NCI-H187 (cell line): ENCODE results near the gene WDFY4.

Source experiments
- DNase-seq, 2 experiments: peaks; one replicate each; lab custom pipeline; 2025; lab: John Stamatoyannopoulos, UW

WDFY4 gene

DNA sequence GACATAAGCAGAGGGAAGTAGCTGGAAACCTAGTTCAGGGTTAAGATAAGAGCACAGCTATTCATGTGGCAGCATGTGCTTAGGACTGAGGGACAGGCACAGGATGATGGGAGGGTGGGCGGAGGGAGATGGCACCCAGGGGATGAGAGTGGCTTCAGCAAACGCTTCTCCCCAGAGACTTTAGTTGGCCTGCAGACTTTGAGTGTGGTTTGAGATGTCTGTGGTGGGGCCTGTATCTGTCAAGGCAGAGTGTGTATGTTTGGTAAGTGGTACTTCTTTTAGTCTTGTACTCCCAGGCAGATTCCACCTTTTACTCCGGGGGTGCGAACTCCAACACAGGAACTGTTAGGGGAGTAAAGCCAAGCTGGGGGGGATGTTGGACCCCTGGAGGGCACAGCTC, 88.9 kb downstream of the WDFY4 start:
- DNase-seq = no peak

DNA sequence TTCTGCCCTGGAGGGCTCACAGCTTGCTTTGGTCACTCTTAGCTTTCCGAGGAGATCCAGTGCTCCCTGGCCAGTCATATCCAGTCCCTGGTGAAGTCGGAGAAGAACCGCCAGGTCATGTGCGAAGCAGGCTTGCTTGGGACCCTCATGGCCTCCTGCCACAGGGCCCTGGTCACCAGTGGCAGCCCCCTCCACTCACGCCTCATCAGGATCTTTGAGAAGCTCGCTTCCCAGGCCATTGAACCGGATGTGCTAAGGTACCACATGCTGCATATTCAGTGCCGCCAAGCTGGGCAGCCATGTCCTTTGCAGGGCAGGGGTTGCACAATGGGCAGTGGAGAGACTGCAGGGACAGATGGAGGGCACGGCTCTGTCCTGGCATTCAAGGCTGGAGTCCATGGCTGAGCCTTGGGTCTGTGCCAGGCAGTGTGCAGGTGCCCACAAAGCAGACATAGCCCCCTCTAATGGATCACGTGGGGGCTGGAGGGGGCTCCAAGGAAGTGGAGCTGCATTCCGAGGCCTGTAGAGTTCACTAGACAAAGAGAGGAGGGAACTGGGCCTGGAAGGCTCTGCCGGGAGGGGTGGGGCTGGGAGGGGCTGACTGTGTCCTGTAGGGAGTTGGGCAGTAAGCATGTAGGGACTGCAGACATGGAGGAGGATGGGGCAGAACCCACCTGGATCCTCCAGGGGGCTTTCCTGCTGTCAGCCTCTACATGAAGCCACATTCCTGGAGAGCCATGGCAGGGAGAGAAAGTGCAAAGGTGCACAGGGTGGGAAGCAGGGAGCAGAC, 89.9 kb downstream of the WDFY4 start:
- no peak for DNase-seq

GRCh38 chr10:48775206-48775517, 90.5 kb downstream of the WDFY4 start:
- DNase-seq = no peak

DNA sequence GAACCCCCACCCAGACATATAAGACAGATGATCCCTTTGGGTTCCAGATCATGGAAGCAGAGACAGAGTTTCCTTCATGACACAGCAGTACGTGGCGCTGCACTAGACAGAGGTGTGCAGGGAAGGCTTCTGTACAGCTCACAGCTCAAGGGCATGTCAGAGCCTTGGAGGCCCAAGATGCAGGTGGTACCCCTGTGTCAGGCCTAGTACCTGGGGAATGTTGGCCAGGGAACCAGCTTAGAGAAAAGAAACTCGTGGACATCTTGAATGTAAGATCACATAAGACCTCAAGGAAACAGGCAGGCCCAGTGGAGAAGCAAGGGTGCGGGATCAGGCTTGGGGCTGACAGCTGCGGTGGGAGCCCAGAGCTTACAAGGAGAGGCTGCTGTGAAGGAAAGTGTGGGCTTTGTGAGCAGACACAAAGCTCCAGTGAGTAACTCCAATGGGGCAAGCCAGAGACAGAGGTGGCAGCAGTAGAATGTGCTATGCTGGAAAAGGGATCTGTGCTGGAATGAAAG, 91.4 kb downstream of the WDFY4 start:
- DNase-seq = no peak

- no peak for DNase-seq
Observed at GRCh38 chr10:48776528-48776927, 91.9 kb downstream of the WDFY4 start.

DNA sequence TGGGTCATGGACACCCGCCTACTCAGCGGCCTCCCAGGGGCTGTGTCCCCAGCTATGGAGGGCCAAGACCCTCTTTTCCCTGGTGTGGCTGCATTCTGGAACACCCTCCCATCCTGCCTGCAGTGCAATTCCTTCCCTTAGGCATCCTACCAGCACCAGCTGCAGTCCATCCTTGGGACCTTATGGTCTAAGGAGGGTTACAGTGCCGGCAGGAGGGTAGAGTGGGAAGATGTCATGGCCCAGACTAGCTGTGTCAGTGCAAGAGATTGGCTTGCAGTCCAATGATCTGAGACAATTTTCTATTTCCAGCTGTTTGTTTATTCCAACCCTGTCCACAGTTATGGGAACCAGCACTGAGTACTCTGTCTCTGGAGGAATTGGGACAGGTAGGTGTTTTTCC, 92.4 kb downstream of the WDFY4 start:
- no peak for DNase-seq

DNA sequence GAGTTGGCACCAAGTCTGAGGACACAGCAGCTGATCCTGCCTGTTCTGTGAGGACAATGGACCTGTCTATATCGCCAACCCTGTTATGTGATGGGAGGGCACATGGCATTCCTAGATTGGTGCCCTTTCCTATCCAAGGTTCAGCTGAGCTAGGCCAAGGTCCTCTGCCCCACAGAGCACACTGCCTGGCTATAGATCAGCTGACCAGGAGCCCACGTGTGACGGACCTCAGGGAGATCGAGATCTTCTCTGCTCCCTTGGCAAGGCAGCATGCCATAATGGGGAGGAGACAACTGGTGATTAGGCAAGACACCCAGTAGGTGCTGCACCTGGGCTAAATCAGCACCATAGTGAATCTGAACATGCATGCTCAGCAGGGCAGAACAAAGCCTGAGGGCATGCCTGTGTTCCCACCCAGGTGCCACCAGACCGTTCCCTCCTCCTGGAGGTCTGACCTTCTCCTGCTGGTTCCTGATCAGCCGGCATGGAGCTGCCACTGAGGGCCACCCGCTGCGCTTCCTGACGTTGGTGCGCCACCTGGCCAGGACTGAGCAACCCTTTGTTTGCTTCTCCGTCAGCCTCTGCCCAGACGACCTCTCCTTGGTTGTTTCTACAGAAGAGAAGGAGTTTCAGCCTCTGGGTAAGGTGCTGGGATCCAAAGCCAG, 93.7 kb downstream of the WDFY4 start:
- DNase-seq = no peak

DNA sequence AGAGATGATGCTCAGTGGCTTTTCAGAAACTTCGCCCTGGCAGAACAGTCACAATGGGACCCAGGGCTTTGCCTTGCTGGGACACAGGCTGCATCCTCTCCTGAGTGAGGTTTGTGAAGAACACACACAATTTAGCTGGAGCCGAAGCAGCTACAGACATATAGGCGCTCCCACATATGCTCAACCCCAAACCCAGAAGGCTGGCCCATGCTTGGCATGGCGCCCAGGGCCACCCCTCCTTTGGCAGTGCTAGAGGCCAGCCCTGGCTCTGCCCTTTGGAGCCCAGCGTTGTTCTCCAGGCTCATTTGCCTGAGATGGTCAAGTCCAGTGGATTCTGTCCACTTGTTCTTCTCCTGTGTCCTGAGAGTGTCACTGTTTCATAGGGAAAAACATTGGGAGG, 94.4 kb downstream of the WDFY4 start:
- DNase-seq = no peak

DNA sequence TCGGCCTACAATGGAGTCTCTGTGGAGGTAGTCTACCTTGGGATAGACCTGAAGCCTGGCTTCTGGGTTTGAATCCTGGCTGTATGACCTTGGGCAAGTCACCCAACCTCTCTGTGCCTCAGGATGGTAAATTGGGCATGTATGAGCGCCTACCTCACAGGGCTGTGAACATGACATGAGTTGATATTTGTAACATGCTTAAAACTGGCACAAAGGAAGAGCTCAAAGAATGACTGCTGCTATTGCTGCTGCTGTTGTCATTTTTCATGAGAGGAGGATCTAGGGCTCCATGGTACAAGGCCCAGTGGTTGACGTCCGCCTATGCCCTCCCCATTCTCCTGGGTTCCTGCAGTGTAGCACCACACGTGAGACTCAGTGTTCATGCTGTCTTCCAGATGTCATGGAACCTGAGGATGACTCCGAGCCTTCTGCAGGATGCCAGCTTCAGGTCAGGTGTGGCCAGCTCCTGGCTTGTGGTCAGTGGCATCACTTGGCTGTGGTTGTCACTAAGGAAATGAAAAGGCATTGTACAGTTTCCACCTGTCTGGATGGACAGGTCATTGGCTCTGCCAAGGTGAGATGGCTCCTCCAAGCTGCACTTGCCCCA, 95.0 kb downstream of the WDFY4 start:
- no peak for DNase-seq

DNA sequence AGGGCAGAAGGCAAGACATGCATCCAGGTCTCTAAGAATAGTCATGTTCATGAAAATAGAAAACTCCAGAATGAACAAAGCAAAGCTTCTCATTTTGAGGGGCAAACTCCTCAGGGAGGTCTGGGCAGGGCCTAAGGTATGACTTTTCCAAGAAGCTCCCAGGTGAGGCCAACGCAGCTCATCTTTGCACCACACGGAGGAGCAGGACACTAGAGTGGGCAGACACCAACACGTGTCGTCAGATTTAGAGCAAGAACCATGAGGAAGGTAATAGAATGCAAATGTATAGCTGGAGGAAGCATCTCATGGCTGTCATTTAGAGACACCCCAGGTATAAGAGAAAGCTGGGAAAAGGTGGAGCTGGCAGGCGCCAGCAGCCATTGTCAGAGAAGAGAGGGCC, 95.7 kb downstream of the WDFY4 start:
- DNase-seq = no peak

DNA sequence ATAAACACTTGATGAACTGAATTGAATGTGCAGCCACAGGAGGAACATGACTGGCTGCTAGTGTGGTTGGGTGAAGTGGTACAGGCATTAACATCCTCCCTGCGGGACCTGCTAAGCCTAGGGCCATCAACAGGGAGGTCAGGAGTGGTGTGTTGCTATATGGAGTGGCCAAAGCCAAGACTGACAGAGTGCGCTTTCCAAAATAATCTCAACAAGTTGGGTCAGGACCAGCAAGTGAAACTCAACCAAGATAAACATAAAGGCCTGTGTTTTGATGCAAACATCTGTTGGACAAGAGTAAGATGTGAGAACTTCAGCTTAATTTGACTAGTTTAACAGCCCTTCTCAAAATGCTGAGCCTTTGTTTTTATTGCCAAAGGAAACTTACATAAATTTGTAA, 97.7 kb downstream of the WDFY4 start:
- no peak for DNase-seq

DNA sequence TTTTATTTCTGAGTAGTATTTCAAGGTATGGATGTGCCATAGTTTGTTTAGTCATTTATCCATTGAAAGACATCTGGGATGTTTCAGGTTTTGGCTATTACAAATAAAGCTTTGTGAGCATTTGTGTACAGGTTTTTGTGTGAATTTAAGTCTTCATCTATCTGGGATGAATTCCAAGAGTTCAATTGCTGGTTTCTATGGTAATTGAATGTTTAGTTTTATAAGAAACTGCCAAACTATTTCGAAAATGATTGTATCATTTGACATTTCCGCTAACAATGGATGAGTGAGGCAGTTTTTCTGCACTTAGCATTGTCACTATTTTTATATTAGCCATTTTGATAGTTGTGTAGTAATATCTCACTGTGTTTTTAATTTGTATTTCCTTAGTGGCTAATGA, 99.4 kb downstream of the WDFY4 start:
- no peak for DNase-seq

DNA sequence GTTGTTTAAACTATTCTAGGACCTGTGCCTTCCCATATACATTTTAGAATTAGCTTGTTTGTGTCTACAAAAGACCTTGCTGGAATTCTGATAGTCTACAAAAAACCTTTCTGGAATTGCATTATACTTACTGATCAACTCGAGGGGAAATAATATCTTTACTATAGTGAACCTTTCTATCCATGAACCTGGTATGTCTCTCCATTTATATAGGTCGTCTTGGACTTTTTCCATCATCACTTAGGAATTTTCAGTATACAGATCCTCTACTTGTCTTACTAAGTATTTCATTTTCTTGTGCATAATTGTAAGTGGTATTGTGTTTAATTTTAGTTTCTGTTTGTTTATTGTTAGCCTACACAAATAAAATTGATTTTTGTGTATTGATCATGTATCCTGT, 101.1 kb downstream of the WDFY4 start:
- no peak for DNase-seq

DNA sequence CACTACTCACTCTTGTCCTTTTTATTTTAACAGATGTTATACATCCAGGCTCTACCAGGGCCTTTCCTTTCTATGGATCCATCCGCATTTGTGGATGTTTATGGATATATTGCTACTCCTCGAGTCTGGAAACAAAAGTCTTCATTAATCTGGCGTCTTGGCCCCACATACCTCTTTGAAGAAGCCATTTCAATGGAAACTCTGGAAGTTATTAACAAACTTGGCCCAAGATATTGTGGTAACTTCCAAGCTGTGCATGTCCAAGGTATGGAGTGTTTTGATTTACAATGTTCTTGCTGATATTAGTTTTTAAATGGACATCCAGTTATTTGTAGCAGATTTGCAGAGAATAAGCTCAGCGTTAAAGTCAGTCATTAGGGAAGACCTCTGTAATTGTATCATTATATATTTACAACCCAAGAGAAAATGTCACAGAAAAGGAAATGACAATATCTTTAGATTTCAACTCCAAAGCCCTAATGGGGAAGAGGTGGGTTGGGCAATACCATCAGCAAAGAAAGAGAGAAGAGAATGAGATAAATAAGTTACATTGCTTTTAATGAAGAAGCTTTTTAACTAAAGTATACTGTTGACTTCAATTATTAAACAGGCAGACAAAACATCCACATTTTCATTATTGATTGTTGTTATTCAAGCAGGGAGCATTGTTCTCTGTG, 102.1 kb downstream of the WDFY4 start:
- DNase-seq = no peak

GRCh38 chr10:48788554-48788953, 103.9 kb downstream of the WDFY4 start:
- no peak for DNase-seq

DNA sequence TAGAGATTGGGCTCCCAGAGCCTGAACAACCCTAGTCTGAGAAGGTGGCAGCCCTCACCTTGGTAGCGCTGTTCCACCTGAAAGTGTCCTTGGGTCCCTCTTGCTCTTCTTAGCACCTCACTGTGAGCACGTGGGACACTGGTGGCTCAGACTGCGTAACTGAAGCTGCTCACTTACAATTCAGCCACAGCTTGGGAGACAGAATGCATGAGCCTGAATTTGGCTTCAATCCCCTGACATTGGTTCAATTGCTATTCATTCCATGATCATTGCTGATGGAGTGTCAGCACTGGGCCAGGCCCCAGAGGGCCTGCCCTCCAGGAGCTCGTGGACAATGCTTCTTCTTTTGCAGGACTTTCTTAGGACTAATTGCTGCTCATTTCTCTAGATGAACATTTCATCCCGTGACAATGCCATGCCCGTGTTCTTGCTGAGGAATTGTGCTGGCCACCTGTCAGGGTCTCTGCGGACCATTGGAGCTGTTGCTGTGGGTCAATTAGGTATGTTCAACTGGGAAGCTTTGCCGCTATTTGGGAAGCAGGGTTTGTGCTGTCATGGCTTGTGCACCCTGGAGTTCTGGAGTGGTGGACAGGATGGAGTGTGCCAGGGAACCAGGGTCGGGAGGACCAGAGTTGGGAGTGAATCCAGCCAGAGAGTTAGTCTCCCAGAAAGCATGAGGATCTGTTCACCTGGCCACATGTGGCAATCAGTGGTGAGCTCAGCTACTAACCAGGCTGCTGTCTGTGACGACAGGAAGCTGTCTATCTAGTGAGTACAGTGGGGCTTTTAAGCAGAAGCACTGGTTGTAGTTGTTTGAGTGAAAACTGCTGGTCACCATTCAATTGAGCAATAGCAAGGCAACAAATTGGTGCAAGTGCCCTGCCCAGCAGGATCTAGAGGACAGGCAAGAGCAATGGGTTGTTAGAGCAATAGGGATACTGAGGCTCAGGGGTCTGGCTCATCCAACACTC, 105.1 kb downstream of the WDFY4 start:
- DNase-seq = no peak

DNA sequence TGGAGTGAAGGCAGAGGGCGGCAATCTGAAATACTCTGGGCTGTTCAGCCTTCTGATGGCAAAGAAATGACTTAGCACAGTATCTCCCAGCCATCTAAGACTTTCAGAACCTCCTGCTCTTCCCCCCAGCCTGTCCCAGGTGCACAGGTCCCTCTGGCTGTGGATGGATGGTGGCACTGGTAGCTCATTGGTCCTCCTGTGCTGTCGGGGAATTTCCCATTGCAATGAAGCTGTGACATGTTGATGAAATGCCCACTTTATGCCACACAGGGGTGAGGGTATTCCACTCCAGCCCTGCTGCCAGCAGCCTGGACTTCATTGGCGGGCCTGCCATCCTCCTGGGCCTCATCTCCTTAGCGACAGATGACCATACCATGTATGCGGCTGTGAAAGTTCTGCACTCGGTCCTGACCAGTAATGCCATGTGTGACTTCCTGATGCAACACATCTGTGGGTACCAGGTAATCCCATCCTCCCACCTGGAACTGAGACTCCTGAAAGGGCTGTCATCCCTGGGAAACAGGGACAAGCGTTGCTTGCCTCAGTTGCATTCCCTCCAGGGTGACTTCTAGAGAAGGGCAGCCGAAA, 105.9 kb downstream of the WDFY4 start:
- no peak for DNase-seq

DNA sequence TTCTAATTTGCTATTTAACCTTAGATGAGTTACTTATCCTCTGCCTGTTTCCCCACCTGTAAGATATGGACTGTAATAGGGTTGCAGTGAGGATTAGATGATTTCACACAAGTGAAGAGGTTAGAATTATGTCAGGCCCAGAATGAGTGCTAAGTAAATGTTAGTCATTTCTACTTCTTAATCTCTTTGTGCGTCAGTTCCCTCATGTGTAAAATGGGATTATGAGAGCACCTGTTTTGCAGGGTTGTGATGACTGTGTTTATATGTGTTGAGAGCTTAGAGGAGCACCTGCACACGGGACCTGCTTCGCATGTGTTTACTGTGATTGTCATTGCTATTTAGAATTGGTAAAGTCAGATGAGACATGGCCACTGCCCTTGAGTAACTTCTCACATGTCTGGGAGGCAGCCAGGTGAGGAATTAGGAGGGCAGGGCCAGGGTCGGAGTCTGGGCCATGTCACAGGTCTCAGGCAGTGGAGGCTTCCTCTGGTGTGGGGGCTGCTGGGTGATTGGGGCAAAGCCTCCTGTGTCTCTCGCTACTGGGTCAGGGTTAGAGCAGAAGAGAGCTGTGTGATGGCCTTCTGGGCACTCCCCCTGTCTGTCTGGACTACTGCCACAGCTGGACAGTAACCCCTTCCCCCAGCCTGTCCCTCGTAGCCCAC, 106.7 kb downstream of the WDFY4 start:
- no peak for DNase-seq

DNA sequence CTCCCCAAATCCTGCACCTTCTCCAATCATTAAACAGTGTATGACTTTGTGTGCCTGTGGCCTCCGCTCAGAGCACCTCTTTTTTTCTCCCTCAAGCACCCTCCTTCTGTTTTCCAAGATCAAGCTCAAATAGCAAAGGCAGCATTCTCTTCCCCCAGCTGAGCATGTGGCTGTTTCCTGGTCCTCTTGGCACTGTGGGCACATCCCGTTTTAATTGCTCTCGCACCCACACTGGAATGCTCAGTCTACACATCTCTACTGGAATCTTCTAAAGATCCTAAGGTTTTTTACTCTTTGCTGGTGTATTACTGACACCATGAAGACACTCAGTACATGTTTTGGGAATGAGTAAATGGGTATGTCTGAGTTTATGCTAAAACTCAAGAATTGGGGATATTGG, 107.4 kb downstream of the WDFY4 start:
- no peak for DNase-seq

DNA sequence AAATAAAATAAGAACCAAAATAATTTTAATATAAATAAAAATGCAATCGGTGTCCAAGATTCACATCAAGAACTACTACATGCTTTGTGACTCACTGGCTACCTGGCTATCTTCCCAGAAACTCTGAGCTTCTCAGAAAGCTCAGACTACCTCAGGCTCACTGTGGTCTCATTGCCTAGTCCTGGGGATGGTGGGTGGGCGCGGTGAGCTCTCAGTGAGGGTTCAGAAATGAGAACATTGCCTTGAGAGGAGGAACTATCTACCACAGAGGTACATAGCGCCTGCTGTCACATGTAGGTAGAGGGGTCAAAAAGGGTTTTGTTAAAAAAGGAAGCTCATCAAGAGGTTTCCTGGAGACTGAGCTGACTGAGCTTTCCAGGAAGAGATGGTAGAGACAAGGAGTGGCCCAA, 108.0 kb downstream of the WDFY4 start:
- no peak for DNase-seq

GRCh38 chr10:48794074-48794473, 109.4 kb downstream of the WDFY4 start:
- no peak for DNase-seq
